ENCODE data around the gene AOC2. TPM values are rescaled to one million over a fixed set of nuclear protein-coding genes. Genes with fewer than 3 reads are reported as not detected.
"Not testable (repeated sequence)": the region's sequence is repeated elsewhere in the genome, so short reads cannot be mapped to it uniquely, and the experiment has no call there.

The AOC2 gene
- total and polyA plus RNA-seq, 4 donors, result 0.17 to 2.4 (median 0.41) TPM

- TF ChIP-seq NR2F2 (IDR thresholded peaks at IDR 0.05) (no peak), YY1 (IDR thresholded peaks at IDR 0.05) (no peak), REST (IDR thresholded peaks at IDR 0.05) (no peak), HNF4G (IDR thresholded peaks at IDR 0.05) (no peak), FOXA2 (IDR thresholded peaks at IDR 0.05) (no peak), EGR1 (IDR thresholded peaks at IDR 0.05; ENCODE audit: low read depth in 2 of 2) (no peak), JUND (IDR thresholded peaks at IDR 0.05) (no peak), GABPA (IDR thresholded peaks at IDR 0.05 in 1 of 2, conservative IDR thresholded peaks at IDR 0.05 in 1 of 2) (no peak), FOXA1 (IDR thresholded peaks at IDR 0.05) (no peak), ZBTB33 (IDR thresholded peaks at IDR 0.05) (no peak), RAD21 (IDR thresholded peaks at IDR 0.05) (no peak), RXRA (IDR thresholded peaks at IDR 0.05) (no peak), ATF3 (IDR thresholded peaks at IDR 0.05) (no peak), MAX (IDR thresholded peaks at IDR 0.05) (no peak), TAF1 (conservative IDR thresholded peaks at IDR 0.05) (no peak), HNF4A (conservative IDR thresholded peaks at IDR 0.05) (no peak), SP1 (IDR thresholded peaks at IDR 0.05) (no peak), CTCF (IDR thresholded peaks at IDR 0.05; ENCODE audit: low read depth, low read length, missing input control) (no peak)
- DNase-seq (ENCODE audit: low spot score), result no peak
- peak within 1 kb of the TSS; percentile 17 to 36 for H3K27ac ChIP-seq (ENCODE audit: low read depth in 1 of 2, low read length in 2 of 2)
- H3K4me1 ChIP-seq (ENCODE audit: control insufficient read depth in 4 of 4, insufficient read depth in 4 of 4, low read length in 3 of 4), result peaks cover 0 to 25% (median 24%) of the 10 kb centered on the region in 4 donors
- H3K9ac ChIP-seq (ENCODE audit: low read depth in 1 of 2, low read length in 2 of 2), result no peak within 1 kb of the TSS
- 57% methylated on average over 9 of the region's 9 CpGs for WGBS
- no peaks in the 10 kb centered on the region for H3K27me3 ChIP-seq (ENCODE audit: control insufficient read depth in 4 of 4, insufficient read depth in 4 of 4, low read length in 3 of 4)
- H3K4me3 ChIP-seq (ENCODE audit: low read depth in 1 of 3, low read length in 3 of 3), result peak within 1 kb of the TSS in 1 of 3 donors; percentile 14
- no peaks in the 10 kb centered on the region for H3K36me3 ChIP-seq (ENCODE audit: control insufficient read depth in 4 of 4, insufficient read depth in 3 of 4, low read depth in 1 of 4, low read length in 3 of 4)
- no peaks in the 10 kb centered on the region for H3K9me3 ChIP-seq (ENCODE audit: control insufficient read depth in 4 of 4, low read length in 3 of 4)
Observed at GRCh38 chr17:42850954-42851353, 6.6 kb downstream of the AOC2 start, which contains the start of gene AOC3. Gene AOC3, plus strand, starts transcription at chr17:42851199. Its CDS starts 145 bp downstream, at chr17:42851344.

GRCh38 chr17:42851371-42852240 is 7.2 kb downstream of the AOC2 start:
- not testable (repeated sequence) for H3K9ac ChIP-seq (ENCODE audit: low read depth in 1 of 2, low read length in 2 of 2); H3K27me3 ChIP-seq (ENCODE audit: control insufficient read depth in 4 of 4, insufficient read depth in 4 of 4, low read length in 3 of 4); H3K9me3 ChIP-seq (ENCODE audit: control insufficient read depth in 4 of 4, low read length in 3 of 4); DNase-seq (ENCODE audit: low spot score); H3K36me3 ChIP-seq (ENCODE audit: control insufficient read depth in 4 of 4, insufficient read depth in 3 of 4, low read depth in 1 of 4, low read length in 3 of 4)
- Histone ChIP-seq H3K4me1 (ENCODE audit: control insufficient read depth in 4 of 4, insufficient read depth in 4 of 4, low read length in 3 of 4) (peaks cover 0 to 27% (median 25%) of the 10 kb centered on the region in 4 donors), H3K4me3 (ENCODE audit: low read depth in 1 of 3, low read length in 3 of 3) (peak overlapping the region in 1 of 3 donors; percentile 14), H3K27ac (ENCODE audit: low read depth in 1 of 2, low read length in 2 of 2) (peak overlapping the region in 1 of 2 donors; percentile 24)
- 86% methylated on average over 25 of the region's 28 CpGs for WGBS

Data from liver (tissue), 9 donors.